H1 (cell line): ENCODE results near the gene CENPX. TPM values are rescaled to one million over a fixed set of nuclear protein-coding genes. Genes with fewer than 3 reads are reported as not detected.

Experiments used
- CTCF ChIA-PET: fragments of 300-600 bp; sonication (Branson Sonifier 250); formaldehyde crosslinking; loops from one replicate; lab custom pipeline; 2021; ENCODE audit not compliant: partially characterized antibody; lab: Charles Lee
- POLR2A ChIA-PET: fragments of 300-600 bp; sonication (Branson Sonifier 250); formaldehyde crosslinking; loops from one replicate; lab custom pipeline; 2021; ENCODE audit warnings: inconsistent platforms; ENCODE audit not compliant: partially characterized antibody; lab: Charles Lee
- DNase-seq, 2 experiments: peaks; one replicate each; pipeline versions ENCODE4 v3.0.0 to v3.0.0-alpha.2; 2010 to 2022; ENCODE audit warnings: low spot score in 2 of 2, low read depth in 1 of 2, mixed read lengths in 1 of 2
- FAIRE-seq: peaks from 2 replicates; lab custom pipeline; 2011; peaks lifted over from hg19 to GRCh38; lab: Jason Lieb, UNC
- H2AFZ ChIP-seq: 2 replicates; pipeline ENCODE4 v1.8.1; 2012; ENCODE audit warnings: low read length, inconsistent platforms
- H2AK5ac ChIP-seq: 2 replicates; pipeline ENCODE4 v1.6.1; 2013; ENCODE audit warnings: low read depth, low read length
- H2BK120ac ChIP-seq: replicated peaks from 2 replicates; pipeline ENCODE3; 2013; ENCODE audit warnings: low read depth, low read length, inconsistent platforms
- H2BK12ac ChIP-seq: 2 replicates; pipeline ENCODE4 v1.6.1; 2013; ENCODE audit warnings: low read depth, low read length
- H2BK15ac ChIP-seq: 2 replicates; pipeline ENCODE4 v1.6.1; 2013; ENCODE audit warnings: low read length
- H2BK20ac ChIP-seq: 2 replicates; pipeline ENCODE4 v1.6.1; 2013; ENCODE audit warnings: low read length
- H2BK5ac ChIP-seq: 2 replicates; pipeline ENCODE4 v1.6.1; 2013; ENCODE audit warnings: low read depth, low read length
- H3K14ac ChIP-seq: 2 replicates; pipeline ENCODE4 v1.6.1; 2013; ENCODE audit warnings: inconsistent platforms; ENCODE audit not compliant: insufficient read length
- H3K18ac ChIP-seq: 2 replicates; pipeline ENCODE4 v1.6.1; 2013; ENCODE audit warnings: low read length; ENCODE audit errors: extremely low read depth
- H3K23ac ChIP-seq: 2 replicates; pipeline ENCODE4 v1.6.1; 2013; ENCODE audit warnings: inconsistent platforms; ENCODE audit not compliant: insufficient read length
- H3K23me2 ChIP-seq: 2 replicates; pipeline ENCODE4 v1.6.1; 2013; ENCODE audit warnings: low read depth, low read length
- H3K27ac ChIP-seq: 2 replicates; pipeline ENCODE4 v1.6.1; 2011; ENCODE audit warnings: low read depth, low read length, inconsistent platforms
- H3K27me3 ChIP-seq, 4 experiments: replicated peaks in 1 of 4; 1 replicate in 1 of 4; 2 replicates in 3 of 4; pipeline versions ENCODE4 v1.6.1 to v1.8.1; 2011 to 2013; ENCODE audit warnings: low read length in 3 of 4, mild to moderate bottlenecking in 3 of 4, inconsistent platforms in 2 of 4, mixed read lengths in 2 of 4, moderate library complexity in 1 of 4; ENCODE audit not compliant: control insufficient read depth in 3 of 4, insufficient read depth in 3 of 4; ENCODE audit errors: extremely low read depth in 1 of 4
- H3K36me3 ChIP-seq, 4 experiments: 2 replicates each; pipeline versions ENCODE4 v1.6.1 to v1.8.1; 2011 to 2013; ENCODE audit warnings: mild to moderate bottlenecking in 4 of 4, low read length in 3 of 4, moderate library complexity in 2 of 4, control low read depth in 1 of 4, inconsistent platforms in 1 of 4; ENCODE audit not compliant: insufficient read depth in 4 of 4, control insufficient read depth in 2 of 4
- H3K4ac ChIP-seq: replicated peaks from 2 replicates; pipeline ENCODE3; 2013; ENCODE audit warnings: low read length, low read depth, mixed read lengths, inconsistent platforms; ENCODE audit not compliant: insufficient read length
- H3K4me1 ChIP-seq, 4 experiments: replicated peaks in 1 of 4; 1 replicate in 1 of 4; 2 replicates in 3 of 4; pipeline versions ENCODE4 v1.6.1 to v1.8.1; 2011 to 2013; ENCODE audit warnings: low read length in 3 of 4, inconsistent platforms in 2 of 4, mixed read lengths in 1 of 4; ENCODE audit not compliant: insufficient read depth in 4 of 4, control insufficient read depth in 3 of 4
- H3K4me2 ChIP-seq, 2 experiments: 2 replicates each; pipeline versions ENCODE4 v1.6.1 to v1.8.1; 2011 to 2013; ENCODE audit warnings: low read depth in 2 of 2, low read length in 2 of 2, control low read depth in 1 of 2, inconsistent platforms in 1 of 2, mild to moderate bottlenecking in 1 of 2; ENCODE audit not compliant: insufficient read depth in 1 of 2
- H3K4me3 ChIP-seq, 4 experiments: fragments of 200-600, 300-600 bp in 1 of 4; sonication (generic), shearing (Covaris generic), sonication (Bioruptor Twin) in 1 of 4; 2 replicates each; pipeline versions ENCODE4 v1.5.1 to v1.8.1; 2011 to 2016; ENCODE audit warnings: low read length in 4 of 4, low read depth in 3 of 4, control low read depth in 2 of 4, inconsistent platforms in 2 of 4, mild to moderate bottlenecking in 2 of 4, mixed read lengths in 1 of 4, moderate library complexity in 1 of 4; ENCODE audit not compliant: insufficient read depth in 2 of 4; ENCODE audit errors: extremely low read depth in 1 of 4
- H3K56ac ChIP-seq: replicated peaks from 2 replicates; pipeline ENCODE3; 2013; ENCODE audit warnings: low read depth, mild to moderate bottlenecking, mixed read lengths, low read length, inconsistent platforms; ENCODE audit not compliant: insufficient read length
- H3K79me1 ChIP-seq: 2 replicates; pipeline ENCODE4 v1.6.1; 2013; ENCODE audit warnings: low read depth, low read length, control low read depth
- H3K79me2 ChIP-seq, 2 experiments: 2 replicates each; pipeline versions ENCODE4 v1.6.1 to v1.8.1; 2012 to 2013; ENCODE audit warnings: low read length in 2 of 2, mild to moderate bottlenecking in 2 of 2, inconsistent platforms in 1 of 2; ENCODE audit not compliant: insufficient read depth in 2 of 2, control insufficient read depth in 1 of 2
- H3K9ac ChIP-seq, 4 experiments: replicated peaks in 1 of 4; 1 replicate in 1 of 4; 2 replicates in 3 of 4; pipeline versions ENCODE4 v1.6.1 to v1.8.1; 2011 to 2013; ENCODE audit warnings: low read depth in 3 of 4, low read length in 3 of 4, control low read depth in 2 of 4, mild to moderate bottlenecking in 2 of 4, moderate library complexity in 2 of 4, inconsistent platforms in 1 of 4; ENCODE audit errors: extremely low read depth in 1 of 4
- H3K9me3 ChIP-seq, 2 experiments: 2 replicates each; pipeline versions ENCODE4 v1.6.1 to v1.8.1; 2012 to 2013; ENCODE audit warnings: mild to moderate bottlenecking in 2 of 2, moderate library complexity in 2 of 2, control low read depth in 1 of 2, inconsistent platforms in 1 of 2, low read depth in 1 of 2, low read length in 1 of 2, mixed read lengths in 1 of 2; ENCODE audit not compliant: insufficient read depth in 2 of 2
- H4K20me1 ChIP-seq, 2 experiments: replicated peaks in 1 of 2; 2 replicates each; pipeline versions ENCODE3 to v1.8.1; 2011 to 2013; ENCODE audit warnings: inconsistent platforms in 2 of 2, low read length in 2 of 2, mild to moderate bottlenecking in 1 of 2; ENCODE audit not compliant: insufficient read depth in 2 of 2, control insufficient read depth in 1 of 2
- H4K5ac ChIP-seq: 2 replicates; pipeline ENCODE4 v1.6.1; 2013; ENCODE audit warnings: low read length, low read depth, mixed read lengths, inconsistent platforms; ENCODE audit not compliant: insufficient read length
- H4K8ac ChIP-seq: 2 replicates; pipeline ENCODE4 v1.8.0; 2013; ENCODE audit warnings: mild to moderate bottlenecking, moderate library complexity, low read length, inconsistent platforms; ENCODE audit not compliant: insufficient read depth; ENCODE audit errors: extremely low read depth
- H4K91ac ChIP-seq: replicated peaks from 2 replicates; pipeline ENCODE3; 2013; ENCODE audit warnings: low read length, mixed read lengths, inconsistent platforms; ENCODE audit not compliant: insufficient read length
- CREB1 ChIP-seq: IDR thresholded peaks from 2 replicates; pipeline ENCODE4 v1.6.1; 2012; ENCODE audit warnings: inconsistent platforms
- HDAC2 ChIP-seq, 2 experiments: fragments of 300-600 bp in 1 of 2; sonication (generic) in 1 of 2; IDR thresholded peaks; 2 replicates each; pipeline ENCODE4 v1.6.1; 2011 to 2012; ENCODE audit warnings: low read depth in 2 of 2, low read length in 2 of 2, mild to moderate bottlenecking in 2 of 2, moderate library complexity in 2 of 2, borderline replicate concordance in 1 of 2, inconsistent platforms in 1 of 2
- PHF8 ChIP-seq: fragments of 200-600 bp; sonication (generic); conservative IDR thresholded peaks from 2 replicates; pipeline ENCODE4 v1.7.1; 2012; ENCODE audit warnings: low read depth, mild to moderate bottlenecking, inconsistent platforms, low read length, moderate library complexity
- POU5F1 ChIP-seq: IDR thresholded peaks from 2 replicates; pipeline ENCODE4 v1.6.1; 2011; ENCODE audit warnings: low read depth, mild to moderate bottlenecking, low read length, moderate library complexity
- SIN3A ChIP-seq, 2 experiments: IDR thresholded peaks in 1 of 2; conservative IDR thresholded peaks in 1 of 2; 2 replicates each; pipeline ENCODE4 v1.6.1; 2011 to 2012; ENCODE audit warnings: low read length in 2 of 2, improper control_type of control experiment in 1 of 2, low read depth in 1 of 2, mild to moderate bottlenecking in 1 of 2
- TEAD4 ChIP-seq: IDR thresholded peaks from 2 replicates; pipeline ENCODE4 v1.6.1; 2012; ENCODE audit warnings: low read depth, low read length, inconsistent platforms, mixed read lengths
- WGBS, 2 experiments: shearing (Covaris generic) in 1 of 2; methylation state at CpG; one replicate each; pipeline versions ENCODE4 v1.1.6 to v1.1.7; 2013 to 2015; ENCODE audit warnings: low lambda C conversion rate in 2 of 2, mixed read lengths in 2 of 2, inconsistent platforms in 1 of 2, low coverage in 1 of 2, missing lambda C conversion rate in 1 of 2; ENCODE audit not compliant: insufficient replicate concordance in 2 of 2, insufficient coverage in 1 of 2, insufficient read length in 1 of 2; ENCODE audit errors: extremely low coverage in 1 of 2, missing lambda C conversion rate in 1 of 2; 5-methylcytosine and 5-hydroxymethylcytosine counted together
- polyA plus RNA-seq, 7 experiments: library from polyadenylated mRNA; depleted of rRNA in 3 of 7; stranded (reverse) in 5 of 7; unstranded in 2 of 7; fragments of >200 nt in 5 of 7; fragments of 200-250 nt in 2 of 7; gene quantifications; 1 replicate in 5 of 7; 2 replicates in 1 of 7; 4 replicates in 1 of 7; pipeline versions ENCODE4 v1.2.1 to v1.2.3, GENCODE V29; 2011 to 2013; ENCODE audit warnings: missing spikeins in 2 of 7, mixed read lengths in 2 of 7
- total RNA-seq: library from RNA; stranded (reverse); fragmentation: NEBNext Ultra II Directional; extraction: Animal tissue kit (Norgen Biotek cat#: 25700); gene quantifications from 2 replicates; pipeline ENCODE4 v1.2.1, GENCODE V29; 2021

The CENPX gene
- total and polyA plus RNA-seq, 2 of the 8 experiments (the other 6 are each of a cell fraction or from before 2014, with no cell fraction given): 116 to 122 TPM

DNA sequence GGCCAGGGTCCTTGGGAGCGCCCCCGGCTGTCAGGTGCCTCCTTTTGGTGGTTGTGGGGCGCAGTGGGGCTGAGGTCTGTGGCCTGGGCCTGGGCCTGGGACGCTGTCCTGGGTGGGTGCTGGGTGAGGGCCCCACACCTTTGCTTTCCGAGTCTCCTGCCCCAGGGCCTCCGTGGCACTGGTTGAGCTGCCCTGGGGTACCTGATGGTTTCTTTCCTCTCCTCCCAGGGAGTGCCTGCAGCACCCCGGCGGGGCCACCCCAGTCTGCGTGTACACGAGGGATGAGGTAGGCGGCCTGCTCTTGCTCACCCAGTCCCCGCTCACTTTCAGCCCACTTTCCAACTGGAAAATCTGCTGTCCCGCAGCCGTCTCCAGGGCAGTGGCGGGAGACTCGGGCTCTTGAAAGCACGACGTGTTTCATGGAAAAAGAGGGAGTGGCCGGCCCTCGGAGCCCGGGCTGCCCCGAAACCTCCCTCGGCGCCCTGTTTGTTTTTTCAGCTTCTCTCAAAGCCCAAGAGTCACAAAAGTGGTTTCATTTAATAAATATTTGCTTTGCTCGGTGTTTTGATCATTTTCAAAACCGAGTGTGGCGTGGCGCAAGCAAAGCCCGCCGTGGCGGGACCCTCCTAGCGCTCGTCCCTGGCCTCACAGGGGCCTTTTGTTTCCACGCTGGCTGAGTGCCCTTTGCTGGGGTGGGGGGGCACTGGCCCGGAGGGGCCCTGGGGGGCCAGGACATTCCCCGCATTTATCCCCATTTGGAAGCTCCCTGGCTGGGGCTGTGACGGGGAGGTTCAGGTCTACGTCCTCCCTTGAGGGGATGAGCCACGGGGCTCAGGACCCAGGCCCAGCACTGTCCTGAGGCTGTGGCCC, 27.9 kb downstream of the CENPX start:
- Histone ChIP-seq H3K9me3 (no peaks in the 10 kb centered on the region), H3K4me3 (no peak overlapping the region), H3K27me3 (no peaks in the 10 kb centered on the region), H2BK15ac (no peak overlapping the region), H2AK5ac (no peak overlapping the region), H3K14ac (no peak overlapping the region), H3K4ac (no peak overlapping the region), H4K5ac (no peak overlapping the region), H4K91ac (no peak overlapping the region), H2AFZ (no peak overlapping the region), H2BK120ac (no peak overlapping the region), H3K79me2 (no peaks in the 10 kb centered on the region; a peak in 1 of 4 replicates), H4K8ac (peak overlapping the region; percentile 80), H3K18ac (no peak overlapping the region), H2BK20ac (no peak overlapping the region), H2BK12ac (0 out of 2 replicates have a peak overlapping the region, but pooled peaks have one; percentile 17), H4K20me1 (peaks cover 3 to 15% of the 10 kb centered on the region in 2 experiments), H3K4me1 (peaks cover 0 to 31% (median 27%) of the 10 kb centered on the region in 4 experiments; a peak in 6 of 7 replicates), H2BK5ac (0 out of 2 replicates have a peak overlapping the region, but pooled peaks have one; percentile 52), H3K56ac (no peak overlapping the region), H3K79me1 (peaks cover 5% of the 10 kb centered on the region), H3K23ac (no peak overlapping the region), H3K4me2 (no peak overlapping the region), H3K23me2 (no peaks in the 10 kb centered on the region), H3K27ac (0 out of 2 replicates have a peak overlapping the region, but pooled peaks have one; percentile 34), H3K9ac (no peak overlapping the region), H3K36me3 (no peaks in the 10 kb centered on the region)
- ChIA-PET POLR2A (interaction anchor here (1.1 to 1.4 kb wide), 3 partner anchors 9 to 74 kb away, joined by 3 read pairs; no protein-coding TSS in a partner anchor), CTCF (interaction anchor here (1.3 to 3.2 kb wide), 13 partner anchors 10 to 126 kb away, joined by 3 to 20 read pairs (median 6); partner anchors contain the start of gene MAFG)
- DNase-seq (peak in 1 of 2 experiments; percentile 46), FAIRE-seq (no peak)
- 92% methylated on average over 27 of the region's 39 CpGs; no CpG with 5 or more reads in 1 of the 2 experiments for WGBS, 2 experiments
- TF ChIP-seq HDAC2 (IDR thresholded peaks at IDR 0.05; ENCODE audit: borderline replicate concordance in 1 of 2, low read depth in 2 of 2, low read length in 2 of 2) (no peak), CREB1 (no peak), PHF8 (no peak), POU5F1 (no peak), TEAD4 (no peak), SIN3A (conservative IDR thresholded peaks at IDR 0.05 in 1 of 2, IDR thresholded peaks at IDR 0.05 in 1 of 2; ENCODE audit: low read depth in 1 of 2, low read length in 2 of 2) (no peak)
- TF ChIP-seq, all 59 proteins: peak for 0
